Measurements from ENCODE around the gene SRL. TPM values are rescaled to one million over a fixed set of nuclear protein-coding genes. Genes with fewer than 3 reads are reported as not detected.

SRL gene
- total and polyA plus RNA-seq, 2 of the 4 experiments (the other 2 are of a cell fraction), result under 0.01 to 0.14 TPM

DNA sequence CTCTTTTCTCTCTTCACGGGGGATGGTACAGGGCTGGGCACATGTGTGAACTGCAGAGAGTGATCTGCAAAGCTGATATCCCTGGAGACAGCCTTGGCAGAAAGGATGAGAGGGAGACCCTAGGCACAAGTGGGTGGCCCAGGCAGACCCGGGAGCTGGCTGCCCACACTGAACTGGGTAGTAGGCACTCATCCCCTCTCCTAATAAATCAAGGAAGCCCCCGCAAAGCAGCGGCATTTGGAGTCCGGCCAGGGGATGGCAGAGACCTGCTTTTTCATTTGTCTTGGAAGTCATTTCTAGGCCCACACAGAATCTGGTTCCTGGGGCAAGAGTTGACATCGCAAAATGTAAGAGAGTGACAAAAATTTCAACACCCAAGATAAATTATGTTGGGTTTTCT, 34.0 kb upstream of the SRL start:
- H3K23ac ChIP-seq (ENCODE audit: low read depth, low read length), result no peak overlapping the region
- no peak overlapping the region for H4K91ac ChIP-seq (ENCODE audit: insufficient read depth, low read depth, low read length)
- H3K9me1 ChIP-seq (ENCODE audit: insufficient read depth, low read length), result no peaks in the 10 kb centered on the region
- no peaks in the 10 kb centered on the region for H4K20me1 ChIP-seq (ENCODE audit: insufficient read depth, low read length)
- no peak overlapping the region for H2BK5ac ChIP-seq (ENCODE audit: low read depth, low read length, poor library complexity, severe bottlenecking)
- no peak overlapping the region for H2BK20ac ChIP-seq (ENCODE audit: low read depth, low read length)
- WGBS, 2 experiments (ENCODE audit: extremely low coverage in 2 of 2, insufficient read length in 1 of 2), result 58% methylated on average over 3 of the region's 6 CpGs; no CpG with 5 or more reads in 1 of the 2 experiments
- in situ Hi-C loops (cut with MboI; ENCODE audit: low sequenced_read_pairs) (no loop called here), dilution Hi-C loops (cut with HindIII; ENCODE audit: low sequenced_read_pairs, unreplicated experiment) (no loop called here), intact Hi-C loops (cut with micrococcal nuclease) (no loop called here)
- H3K56ac ChIP-seq (ENCODE audit: extremely low read depth, insufficient read depth, low read length), result no peak overlapping the region
- no TSS peak for BruUV-seq (replicated peaks)
- H4K5ac ChIP-seq (ENCODE audit: low read depth, low read length), result no peak overlapping the region
- ChIA-PET POLR2A (ENCODE audit: unreplicated experiment) (no interaction called here), CTCF (no interaction called here)
- H4K8ac ChIP-seq (ENCODE audit: low read depth in 2 of 2, low read length in 2 of 2), result no peak overlapping the region
- no peaks in the 10 kb centered on the region for H3K27me3 ChIP-seq (ENCODE audit: control insufficient read depth, insufficient read depth, low read length)
- H2AK9ac ChIP-seq (replicated peaks; ENCODE audit: low read depth, low read length, poor library complexity), result no peak overlapping the region
- H3K4me1 ChIP-seq (ENCODE audit: control insufficient read depth, insufficient read depth, low read length), result no peaks in the 10 kb centered on the region
- no peak overlapping the region for H3K18ac ChIP-seq (ENCODE audit: low read depth, low read length)
- H3K9ac ChIP-seq (ENCODE audit: low read depth, low read length), result no peak overlapping the region
- no peak overlapping the region for H3K14ac ChIP-seq (replicated peaks; ENCODE audit: low read depth, low read length)
- no peaks in the 10 kb centered on the region for H3K36me3 ChIP-seq (ENCODE audit: control insufficient read depth, insufficient read depth, low read length)
- TF ChIP-seq POLR2A (IDR thresholded peaks at IDR 0.05; ENCODE audit: low read depth, low read length), result no peak
- TF ChIP-seq, protein P1, sequence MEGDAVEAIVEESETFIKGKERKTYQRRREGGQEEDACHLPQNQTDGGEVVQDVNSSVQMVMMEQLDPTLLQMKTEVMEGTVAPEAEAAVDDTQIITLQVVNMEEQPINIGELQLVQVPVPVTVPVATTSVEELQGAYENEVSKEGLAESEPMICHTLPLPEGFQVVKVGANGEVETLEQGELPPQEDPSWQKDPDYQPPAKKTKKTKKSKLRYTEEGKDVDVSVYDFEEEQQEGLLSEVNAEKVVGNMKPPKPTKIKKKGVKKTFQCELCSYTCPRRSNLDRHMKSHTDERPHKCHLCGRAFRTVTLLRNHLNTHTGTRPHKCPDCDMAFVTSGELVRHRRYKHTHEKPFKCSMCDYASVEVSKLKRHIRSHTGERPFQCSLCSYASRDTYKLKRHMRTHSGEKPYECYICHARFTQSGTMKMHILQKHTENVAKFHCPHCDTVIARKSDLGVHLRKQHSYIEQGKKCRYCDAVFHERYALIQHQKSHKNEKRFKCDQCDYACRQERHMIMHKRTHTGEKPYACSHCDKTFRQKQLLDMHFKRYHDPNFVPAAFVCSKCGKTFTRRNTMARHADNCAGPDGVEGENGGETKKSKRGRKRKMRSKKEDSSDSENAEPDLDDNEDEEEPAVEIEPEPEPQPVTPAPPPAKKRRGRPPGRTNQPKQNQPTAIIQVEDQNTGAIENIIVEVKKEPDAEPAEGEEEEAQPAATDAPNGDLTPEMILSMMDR (conservative IDR thresholded peaks at IDR 0.05; ENCODE audit: low read depth, low read length), result no peak
- TF ChIP-seq, protein P2, sequence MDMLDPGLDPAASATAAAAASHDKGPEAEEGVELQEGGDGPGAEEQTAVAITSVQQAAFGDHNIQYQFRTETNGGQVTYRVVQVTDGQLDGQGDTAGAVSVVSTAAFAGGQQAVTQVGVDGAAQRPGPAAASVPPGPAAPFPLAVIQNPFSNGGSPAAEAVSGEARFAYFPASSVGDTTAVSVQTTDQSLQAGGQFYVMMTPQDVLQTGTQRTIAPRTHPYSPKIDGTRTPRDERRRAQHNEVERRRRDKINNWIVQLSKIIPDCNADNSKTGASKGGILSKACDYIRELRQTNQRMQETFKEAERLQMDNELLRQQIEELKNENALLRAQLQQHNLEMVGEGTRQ (IDR thresholded peaks at IDR 0.05; ENCODE audit: low read depth, low read length), result no peak
- no peak for TF ChIP-seq BHLHE40 (IDR thresholded peaks at IDR 0.05; ENCODE audit: low read depth, low read length)
- no peak for TF ChIP-seq CHD1 (IDR thresholded peaks at IDR 0.05; ENCODE audit: low read depth, low read length)
- no peak for TF ChIP-seq FOS (IDR thresholded peaks at IDR 0.05; ENCODE audit: low read depth, low read length)
- TF ChIP-seq NFE2L2 (IDR thresholded peaks at IDR 0.05; ENCODE audit: low read depth, low read length), result no peak
- no peak for TF ChIP-seq RAD21 (IDR thresholded peaks at IDR 0.05; ENCODE audit: low read length)
- TF ChIP-seq RFX5 (IDR thresholded peaks at IDR 0.05; ENCODE audit: low read depth, low read length), result no peak
- TF ChIP-seq MAFK (IDR thresholded peaks at IDR 0.05; ENCODE audit: low read depth, low read length), result no peak
- H3K4ac ChIP-seq (ENCODE audit: low read depth, low read length), result no peak overlapping the region
- DNase-seq (no peak), ATAC-seq (ENCODE audit: low read depth) (no peak)
- H3K4me2 ChIP-seq (ENCODE audit: low read depth, low read length), result no peak overlapping the region
- no peak overlapping the region for H2AFZ ChIP-seq (replicated peaks; ENCODE audit: low read length, poor library complexity)
- 0 out of 2 replicates have a peak, but pooled peaks cover 3% of the 10 kb centered on the region for H3K9me3 ChIP-seq (ENCODE audit: control insufficient read depth, insufficient read depth, low read length)
- no peak overlapping the region for H2BK120ac ChIP-seq (ENCODE audit: low read depth, low read length)
- 0 out of 2 replicates have a peak overlapping the region, but pooled peaks have one; percentile 28 for H2AK5ac ChIP-seq (ENCODE audit: low read depth, low read length)
- no peak overlapping the region for H3K4me3 ChIP-seq (ENCODE audit: insufficient read depth, low read depth, low read length)
- H3K79me1 ChIP-seq (ENCODE audit: low read depth in 1 of 2, low read length in 2 of 2), result peaks cover 6 to 8% of the 10 kb centered on the region in 2 experiments; a peak in 3 of 4 replicates
- no peak overlapping the region for H3K27ac ChIP-seq (ENCODE audit: insufficient read depth, low read length)
- H2BK15ac ChIP-seq (ENCODE audit: low read depth, low read length), result no peak overlapping the region
